T-helper 2 cell treated with Interferon-gamma antibody and Interleukin-4, amounts not matched to agents 5 μg/mL and 100 μg/mL, for 36 hours (primary cell): Measurements from ENCODE around the gene KRTAP4-8.
"Not testable (repeated sequence)": the region's sequence is repeated elsewhere in the genome, so short reads cannot be mapped to it uniquely, and the experiment has no call there.

Source experiments
- DNase-seq: peaks from one replicate; pipeline ENCODE4 v3.0.0; 2021; ENCODE audit warnings: low spot score
- H3K27ac Mint-ChIP-seq: one replicate; pipeline ENCODE4 v1.8.0; 2021; ENCODE audit warnings: mild to moderate bottlenecking, mixed read lengths
- H3K27me3 Mint-ChIP-seq: one replicate; pipeline ENCODE4 v1.8.0; 2021; ENCODE audit warnings: low read depth, mixed read lengths
- H3K36me3 Mint-ChIP-seq: one replicate; pipeline ENCODE4 v1.8.0; 2021; ENCODE audit warnings: low read depth, mixed read lengths
- H3K4me1 Mint-ChIP-seq: one replicate; pipeline ENCODE4 v1.8.0; 2021; ENCODE audit warnings: low read depth, mixed read lengths
- H3K4me3 Mint-ChIP-seq: one replicate; pipeline ENCODE4 v1.8.0; 2022; ENCODE audit warnings: mild to moderate bottlenecking, moderate library complexity, mixed read lengths
- H3K9me3 Mint-ChIP-seq: one replicate; pipeline ENCODE4 v1.8.0; 2021; ENCODE audit warnings: mixed read lengths

KRTAP4-8 gene

GRCh38 chr17:41119696-41120690 lies 22.1 kb upstream of the KRTAP4-8 start:
- peaks cover 14% of the 10 kb centered on the region for H3K27me3 Mint-ChIP-seq
- not testable (repeated sequence) for H3K27ac Mint-ChIP-seq, H3K36me3 Mint-ChIP-seq, H3K4me3 Mint-ChIP-seq, H3K4me1 Mint-ChIP-seq, DNase-seq, H3K9me3 Mint-ChIP-seq

- H3K27me3 Mint-ChIP-seq, result peaks cover 10% of the 10 kb centered on the region
- H3K36me3 Mint-ChIP-seq, result no peaks in the 10 kb centered on the region
- H3K9me3 Mint-ChIP-seq, result peaks cover 4% of the 10 kb centered on the region
- H3K4me3 Mint-ChIP-seq, result no peak overlapping the region
- DNase-seq, result no peak
- H3K4me1 Mint-ChIP-seq, result peaks cover 7% of the 10 kb centered on the region
- no peak overlapping the region for H3K27ac Mint-ChIP-seq
Measured at GRCh38 chr17:41118721-41119120, 20.8 kb upstream of the KRTAP4-8 start.

GRCh38 chr17:41117846-41118386 lies 20.0 kb upstream of the KRTAP4-8 start, which contains the start of gene KRTAP4-11:
TSS of gene KRTAP4-11 (minus strand) at chr17:41118373. CDS start at chr17:41118315, 58 bp downstream.
- H3K36me3 Mint-ChIP-seq, H3K9me3 Mint-ChIP-seq, DNase-seq, H3K27me3 Mint-ChIP-seq, H3K4me3 Mint-ChIP-seq, H3K4me1 Mint-ChIP-seq, H3K27ac Mint-ChIP-seq: not testable (repeated sequence)

- Mint-ChIP-seq H3K27ac (no peak overlapping the region), H3K27me3 (peaks cover 9% of the 10 kb centered on the region), H3K36me3 (no peaks in the 10 kb centered on the region), H3K4me1 (peaks cover 7% of the 10 kb centered on the region), H3K9me3 (peaks cover 8% of the 10 kb centered on the region), H3K4me3 (no peak overlapping the region)
- DNase-seq, result no peak
Measured at GRCh38 chr17:41116297-41116696, 18.4 kb upstream of the KRTAP4-8 start.

GRCh38 chr17:41111151-41111885 lies 13.4 kb upstream of the KRTAP4-8 start:
- peaks cover 3% of the 10 kb centered on the region for H3K4me1 Mint-ChIP-seq
- no peak overlapping the region for H3K27ac Mint-ChIP-seq
- peaks cover 13% of the 10 kb centered on the region for H3K27me3 Mint-ChIP-seq

GRCh38 chr17:41108728-41109386 lies 10.9 kb upstream of the KRTAP4-8 start:
- not testable (repeated sequence) for DNase-seq, H3K27ac Mint-ChIP-seq, H3K4me1 Mint-ChIP-seq, H3K27me3 Mint-ChIP-seq, H3K9me3 Mint-ChIP-seq, H3K36me3 Mint-ChIP-seq, H3K4me3 Mint-ChIP-seq

More at GRCh38 chr17:41111151-41111885, 13.4 kb upstream of the KRTAP4-8 start:
- no peak for DNase-seq
- Mint-ChIP-seq H3K4me3 (no peak overlapping the region), H3K36me3 (no peaks in the 10 kb centered on the region), H3K9me3 (peaks cover 8% of the 10 kb centered on the region)

GRCh38 chr17:41107941-41108450 lies 10.1 kb upstream of the KRTAP4-8 start:
- Mint-ChIP-seq H3K9me3 (peaks cover 8% of the 10 kb centered on the region), H3K27me3 (peaks cover 9% of the 10 kb centered on the region), H3K36me3 (no peaks in the 10 kb centered on the region), H3K4me3 (no peak overlapping the region), H3K27ac (no peak overlapping the region), H3K4me1 (peaks cover 3% of the 10 kb centered on the region)
- no peak for DNase-seq

GRCh38 chr17:41105347-41105746 lies 7.4 kb upstream of the KRTAP4-8 start, which contains the start of gene KRTAP4-9:
TSS of gene KRTAP4-9 (plus strand) at chr17:41105389. CDS start at chr17:41105389, 0 bp downstream.
- not testable (repeated sequence) for DNase-seq, H3K27me3 Mint-ChIP-seq, H3K9me3 Mint-ChIP-seq, H3K36me3 Mint-ChIP-seq, H3K4me1 Mint-ChIP-seq, H3K4me3 Mint-ChIP-seq, H3K27ac Mint-ChIP-seq

- H3K27ac Mint-ChIP-seq, H3K4me3 Mint-ChIP-seq, DNase-seq, H3K36me3 Mint-ChIP-seq, H3K9me3 Mint-ChIP-seq, H3K27me3 Mint-ChIP-seq, H3K4me1 Mint-ChIP-seq: not testable (repeated sequence)
Measured at GRCh38 chr17:41104386-41105038, 6.6 kb upstream of the KRTAP4-8 start.

- Mint-ChIP-seq H3K9me3 (no peaks in the 10 kb centered on the region), H3K4me1 (peaks cover 3% of the 10 kb centered on the region), H3K27me3 (peaks cover 6% of the 10 kb centered on the region), H3K36me3 (no peaks in the 10 kb centered on the region), H3K27ac (no peak overlapping the region), H3K4me3 (no peak overlapping the region)
- no peak for DNase-seq
Measured at GRCh38 chr17:41103896-41104295, 6.0 kb upstream of the KRTAP4-8 start.

- Mint-ChIP-seq H3K27me3 (no peaks in the 10 kb centered on the region), H3K9me3 (no peaks in the 10 kb centered on the region), H3K4me3 (no peak within 1 kb of the TSS), H3K4me1 (no peaks in the 10 kb centered on the region), H3K36me3 (no peaks in the 10 kb centered on the region), H3K27ac (no peak within 1 kb of the TSS)
- DNase-seq, result no peak
Measured at GRCh38 chr17:41101586-41102259, 3.8 kb upstream of the KRTAP4-8 start, which contains the start of gene KRTAP4-16. TSS of gene KRTAP4-16 (minus strand) at chr17:41102209. CDS start at chr17:41102209, 0 bp downstream.

- not testable (repeated sequence) for DNase-seq, H3K27ac Mint-ChIP-seq, H3K27me3 Mint-ChIP-seq, H3K9me3 Mint-ChIP-seq, H3K4me1 Mint-ChIP-seq, H3K36me3 Mint-ChIP-seq, H3K4me3 Mint-ChIP-seq
Measured at GRCh38 chr17:41099682-41100480, 1.9 kb upstream of the KRTAP4-8 start.
